OCI-LY7 (cell line): Measurements from ENCODE around the gene SMYD3. TPM values are rescaled to one million over a fixed set of nuclear protein-coding genes. Genes with fewer than 3 reads are reported as not detected.

ENCODE experiments used
- BruUV-seq: library from RNA; stranded (reverse); fragments of 400-500 nt; replicated peaks from 2 replicates; lab custom pipeline; 2021; lab: Mats Ljungman, UMichigan
- CTCF ChIA-PET: fragments of 300-600 bp; sonication (Branson Sonifier 250); formaldehyde crosslinking; loops from one replicate; lab custom pipeline; 2022; ENCODE audit warnings: antibody characterized with exemption; ENCODE audit not compliant: unreplicated experiment; lab: Charles Lee
- POLR2A ChIA-PET: fragments of 300-600 bp; sonication (Branson Sonifier 250); formaldehyde crosslinking; loops from one replicate; lab custom pipeline; 2022; ENCODE audit warnings: antibody characterized with exemption; lab: Charles Lee
- DNase-seq: peaks from one replicate; pipeline ENCODE4 v3.0.0-alpha.2; 2015; ENCODE audit warnings: low spot score
- H2AFZ ChIP-seq: fragments of 200-600 bp; sonication (generic), shearing (Covaris generic); 2 replicates; pipeline ENCODE4 v1.6.1; 2014; ENCODE audit warnings: mild to moderate bottlenecking, antibody characterized with exemption, low read length, moderate library complexity
- H3K27ac ChIP-seq: fragments of 200-600 bp; sonication (generic); 2 replicates; pipeline ENCODE4 v1.5.1; 2014; ENCODE audit warnings: mixed run types, low read depth, mild to moderate bottlenecking, moderate library complexity, low read length, inconsistent platforms; ENCODE audit not compliant: poor library complexity, severe bottlenecking
- H3K36me3 ChIP-seq: fragments of 200-600 bp; sonication (generic); 2 replicates; pipeline ENCODE4 v1.6.1; 2014; ENCODE audit warnings: mild to moderate bottlenecking, antibody characterized with exemption, low read length, moderate library complexity, mixed read lengths; ENCODE audit not compliant: insufficient read depth
- H3K4me1 ChIP-seq: fragments of 200-600 bp; sonication (generic); 2 replicates; pipeline ENCODE4 v1.5.1; 2014; ENCODE audit warnings: mild to moderate bottlenecking, low read length; ENCODE audit not compliant: insufficient read depth, poor library complexity, severe bottlenecking
- H3K4me2 ChIP-seq: fragments of 200-600 bp; sonication (generic); 2 replicates; pipeline ENCODE4 v1.6.1; 2014; ENCODE audit warnings: mild to moderate bottlenecking, low read length
- H3K4me3 ChIP-seq: fragments of 200-600 bp; sonication (generic); 2 replicates; pipeline ENCODE4 v1.5.1; 2014; ENCODE audit warnings: mild to moderate bottlenecking, low read depth, low read length; ENCODE audit not compliant: poor library complexity, severe bottlenecking
- H3K79me2 ChIP-seq: fragments of 200-600 bp; sonication (generic); 2 replicates; pipeline ENCODE4 v1.6.1; 2016; ENCODE audit warnings: low read depth, mild to moderate bottlenecking, low read length, moderate library complexity, mixed read lengths; ENCODE audit not compliant: insufficient read depth
- H3K9me2 ChIP-seq: fragments of 200-600 bp; sonication (generic); 2 replicates; pipeline ENCODE4 v1.6.1; 2016; ENCODE audit warnings: mild to moderate bottlenecking, low read length, mixed read lengths; ENCODE audit not compliant: insufficient read depth
- H3K9me3 ChIP-seq: fragments of 200-600 bp; sonication (generic); 2 replicates; pipeline ENCODE4 v1.6.1; 2014; ENCODE audit warnings: mild to moderate bottlenecking, mixed run types, low read length, mixed read lengths
- H4K20me1 ChIP-seq: fragments of 200-600 bp; sonication (generic); 2 replicates; pipeline ENCODE4 v1.6.1; 2014; ENCODE audit warnings: mild to moderate bottlenecking, antibody characterized with exemption, low read length, moderate library complexity, mixed read lengths; ENCODE audit not compliant: insufficient read depth
- CTCF ChIP-seq: fragments of 200-600 bp; sonication (generic); conservative IDR thresholded peaks from 2 replicates; pipeline ENCODE4 v1.5.1; 2014; ENCODE audit warnings: mild to moderate bottlenecking, antibody characterized with exemption, low read length, moderate library complexity, mixed read lengths
- EZH2phosphoT487 ChIP-seq: fragments of 200-600 bp; sonication (generic); IDR thresholded peaks from 2 replicates; pipeline ENCODE4 v1.6.1; 2018; ENCODE audit warnings: low read depth, borderline replicate concordance, mild to moderate bottlenecking, mixed run types, antibody characterized with exemption, low read length, moderate library complexity, mixed read lengths
- intact Hi-C: fragments of 100-400 bp; cut with micrococcal nuclease; formaldehyde crosslinking; loops from one replicate; pipeline ENCODE4 v1.10.0; 2022; ENCODE audit not compliant: unreplicated experiment
- total RNA-seq, 2 experiments: library from RNA; depleted of rRNA in 1 of 2; stranded (reverse); fragments of >200 nt in 1 of 2; shearing (Covaris generic) in 1 of 2; gene quantifications; 2 replicates each; pipeline ENCODE4 v1.2.3, GENCODE V29; 2014 to 2022

The SMYD3 gene
- total RNA-seq, 2 experiments from 2014 or later = 28.9 to 34.5 TPM

GRCh38 chr1:245840971-245841370 is 666.1 kb downstream of the SMYD3 start:
- H3K9me3 ChIP-seq = no peaks in the 10 kb centered on the region
- intact Hi-C loops = no loop called here
- H3K4me3 ChIP-seq = no peak overlapping the region
- no peak for TF ChIP-seq CTCF
- CTCF ChIA-PET = no interaction called here
- DNase-seq = no peak
- POLR2A ChIA-PET = interaction anchor here (0.8 kb wide), 1 partner anchor 77 kb away, joined by 4 read pairs; no protein-coding TSS in a partner anchor
- no peak overlapping the region for H2AFZ ChIP-seq
- no peaks in the 10 kb centered on the region for H3K79me2 ChIP-seq
- no peaks in the 10 kb centered on the region; the same call in 1 of the 2 replicates for H3K9me2 ChIP-seq
- H3K4me2 ChIP-seq = no peak overlapping the region
- no TSS peak for BruUV-seq
- no peaks in the 10 kb centered on the region for H4K20me1 ChIP-seq
- no peaks in the 10 kb centered on the region for H3K4me1 ChIP-seq
- H3K27ac ChIP-seq = no peak overlapping the region
- H3K36me3 ChIP-seq = no peaks in the 10 kb centered on the region

- intact Hi-C loops = no loop called here
- H3K4me2 ChIP-seq = no peak overlapping the region
- H3K27ac ChIP-seq = no peak overlapping the region
- H3K9me2 ChIP-seq = no peaks in the 10 kb centered on the region
- H3K4me3 ChIP-seq = no peak overlapping the region
- H2AFZ ChIP-seq = no peak overlapping the region
- CTCF ChIA-PET = interaction anchor here (0.6 kb wide), 1 partner anchor 656 kb away, joined by 5 read pairs; no protein-coding TSS in a partner anchor
- no peaks in the 10 kb centered on the region for H4K20me1 ChIP-seq
- no TSS peak for BruUV-seq
- DNase-seq = no peak
- no peaks in the 10 kb centered on the region for H3K4me1 ChIP-seq
- TF ChIP-seq CTCF = no peak
- no peak for TF ChIP-seq EZH2phosphoT487
- no peaks in the 10 kb centered on the region for H3K79me2 ChIP-seq
- POLR2A ChIA-PET = no interaction called here
- no peaks in the 10 kb centered on the region for H3K9me3 ChIP-seq
- H3K36me3 ChIP-seq = no peaks in the 10 kb centered on the region
Measured at GRCh38 chr1:245837718-245838117, 669.4 kb downstream of the SMYD3 start.

- Histone ChIP-seq H3K4me2 (no peak overlapping the region), H3K79me2 (no peaks in the 10 kb centered on the region), H3K27ac (no peak overlapping the region), H3K4me1 (no peaks in the 10 kb centered on the region), H3K9me2 (no peaks in the 10 kb centered on the region), H2AFZ (no peak overlapping the region), H3K36me3 (no peaks in the 10 kb centered on the region), H4K20me1 (no peaks in the 10 kb centered on the region), H3K4me3 (no peak overlapping the region), H3K9me3 (no peaks in the 10 kb centered on the region)
- DNase-seq = no peak
- ChIA-PET CTCF (no interaction called here), POLR2A (interaction anchor here (0.7 to 0.9 kb wide), 2 partner anchors 8 to 21 kb away, joined by 3 read pairs; no protein-coding TSS in a partner anchor)
- intact Hi-C loops = no loop called here
- no TSS peak for BruUV-seq
- TF ChIP-seq CTCF (no peak), EZH2phosphoT487 (no peak)
Measured at GRCh38 chr1:245835386-245835785, 671.7 kb downstream of the SMYD3 start.
